ENCODE results near the gene CUX1.
A peak's percentile ranks its signal among the peaks of the same experiment; 100 is the strongest.
"Not testable (repeated sequence)": the region's sequence is repeated elsewhere in the genome, so short reads cannot be mapped to it uniquely, and the experiment has no call there.

CUX1 gene

DNA sequence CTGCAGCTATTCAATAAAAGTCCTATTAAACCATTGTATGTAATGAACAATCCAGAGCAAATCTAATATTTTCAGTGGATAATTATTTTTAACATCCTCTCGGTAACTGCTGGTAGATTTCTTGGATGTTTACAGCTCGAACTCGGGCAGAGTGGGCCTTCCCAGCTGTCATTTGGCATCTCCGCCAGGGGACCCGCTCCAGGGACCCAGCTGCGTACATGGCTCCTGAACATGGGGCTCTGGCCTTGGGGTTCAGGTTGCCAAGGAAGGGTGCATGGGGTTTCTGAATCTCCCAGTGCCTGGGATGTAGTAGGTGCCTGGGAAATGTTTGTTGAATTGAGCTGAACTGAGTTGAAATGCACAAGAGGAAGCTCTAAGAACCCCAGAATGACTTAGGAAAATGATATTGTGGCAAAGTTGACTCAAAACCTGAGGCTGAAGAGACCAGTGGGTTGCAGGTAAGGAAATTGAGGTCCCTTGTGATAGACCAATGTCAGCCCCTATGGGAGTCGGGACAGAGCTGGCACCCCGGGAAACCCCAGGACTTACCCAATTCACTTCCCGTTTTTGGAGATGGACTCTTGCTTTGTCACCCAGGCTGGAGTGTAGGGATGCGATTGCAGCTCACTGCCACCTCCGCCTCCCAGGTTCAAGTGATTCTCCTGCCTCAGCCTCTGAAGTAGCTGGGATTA, 228.4 kb downstream of the CUX1 start:
- DNase-seq (ENCODE audit: low spot score), result no peak

DNA sequence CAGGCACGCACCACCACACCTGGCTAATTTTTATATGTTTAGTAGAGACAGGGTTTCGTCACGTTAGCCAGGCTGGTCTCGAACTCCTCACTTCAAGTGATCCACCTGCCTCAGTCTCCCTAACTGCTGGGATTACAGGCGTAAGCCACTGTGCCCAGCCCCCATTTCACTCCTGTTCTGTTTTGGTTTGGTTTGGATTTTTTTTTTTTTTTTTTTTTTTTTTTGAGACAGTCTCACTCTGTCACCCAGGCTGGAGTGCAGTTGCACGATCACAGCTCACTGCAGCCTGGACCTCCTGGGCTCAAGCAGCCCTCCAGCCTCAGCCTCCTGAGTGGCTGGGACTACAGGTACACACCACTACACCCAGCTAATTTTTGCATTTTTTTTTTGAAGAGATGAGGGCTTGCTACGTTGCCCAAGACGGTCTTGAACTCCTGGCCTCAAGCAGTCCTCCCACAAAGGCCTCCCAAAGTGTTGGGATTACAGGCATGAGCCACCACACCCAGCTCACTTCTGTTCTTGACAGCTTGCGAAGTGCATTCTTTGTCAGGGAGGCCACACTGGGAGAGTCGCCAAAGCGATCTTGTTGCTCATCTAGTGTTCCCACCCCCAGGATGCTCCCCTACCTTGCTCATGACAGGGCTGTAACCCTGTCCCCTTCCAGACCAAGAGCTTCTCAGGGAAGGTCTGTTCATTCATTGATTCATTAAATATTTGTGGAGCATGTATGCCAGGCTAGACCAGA, 229.1 kb downstream of the CUX1 start:
- no peak for DNase-seq (ENCODE audit: low spot score)

DNA sequence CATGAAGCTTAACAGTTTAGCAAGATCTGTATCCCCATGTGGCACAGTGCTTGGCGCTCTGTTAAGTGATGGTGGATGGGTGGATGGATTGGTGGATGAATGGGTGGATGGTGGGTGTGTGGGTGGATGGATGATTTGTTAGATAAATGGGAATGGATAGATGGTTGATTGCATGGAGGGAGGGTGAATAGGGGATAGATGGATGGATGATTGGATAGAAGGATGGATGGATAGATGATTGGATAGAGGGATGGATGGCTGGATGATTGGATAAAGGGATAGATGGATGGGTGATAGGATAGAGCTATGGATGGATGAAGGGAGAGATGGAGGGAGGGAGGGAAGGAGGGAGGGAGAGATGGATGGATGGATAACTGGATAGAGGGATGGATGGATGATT, 229.7 kb downstream of the CUX1 start:
- no peak for DNase-seq (ENCODE audit: low spot score)

DNA sequence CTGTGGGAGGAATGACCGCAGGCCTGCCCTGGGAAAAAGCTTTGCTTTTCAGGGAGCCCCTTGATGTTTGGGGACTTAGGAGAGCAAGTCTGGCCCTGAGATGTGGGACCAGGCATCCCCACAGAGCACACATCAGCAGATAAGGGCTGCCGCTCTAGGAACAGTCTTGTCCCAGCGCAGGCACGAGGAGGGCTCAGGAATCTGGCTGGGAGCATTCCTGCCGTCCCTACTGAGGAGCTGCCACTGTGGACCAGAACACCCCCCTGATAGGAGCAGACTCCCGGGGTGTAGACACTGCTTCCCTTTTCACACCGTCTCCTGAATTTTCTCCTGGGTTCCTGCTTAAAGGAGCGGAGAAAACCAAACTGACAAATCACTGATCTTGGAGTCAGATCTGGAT, 232.3 kb downstream of the CUX1 start:
- DNase-seq (ENCODE audit: low spot score), result no peak

DNA sequence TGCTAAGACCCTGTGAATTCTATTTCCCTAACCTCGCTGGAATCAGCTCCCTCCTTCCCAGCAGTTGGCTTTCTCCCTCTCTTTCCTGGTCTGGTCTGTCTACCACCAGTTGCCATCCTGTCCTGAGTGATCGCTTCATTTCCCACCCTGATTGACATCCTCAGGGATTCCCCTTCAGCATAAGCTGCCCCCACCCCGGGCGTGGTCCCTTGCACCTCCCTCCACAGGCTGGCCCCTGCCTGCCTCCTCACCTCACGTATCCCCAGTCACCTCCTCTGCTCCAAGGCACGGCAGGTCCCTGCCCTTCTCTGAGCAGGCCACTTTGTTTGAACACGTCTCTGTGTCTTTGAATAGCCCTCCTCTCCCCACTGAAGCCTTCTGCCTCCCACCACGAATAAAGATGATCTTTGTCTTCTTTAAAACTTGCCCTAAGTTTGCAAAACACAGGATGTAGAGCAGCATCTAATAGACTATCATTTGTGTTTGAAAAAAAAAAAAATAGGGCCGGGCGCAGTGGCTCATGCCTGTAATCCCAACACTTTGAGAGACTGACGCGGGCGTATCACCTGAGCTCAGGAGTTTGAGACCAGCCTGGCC, 233.5 kb downstream of the CUX1 start:
- DNase-seq (ENCODE audit: low spot score), result no peak

DNA sequence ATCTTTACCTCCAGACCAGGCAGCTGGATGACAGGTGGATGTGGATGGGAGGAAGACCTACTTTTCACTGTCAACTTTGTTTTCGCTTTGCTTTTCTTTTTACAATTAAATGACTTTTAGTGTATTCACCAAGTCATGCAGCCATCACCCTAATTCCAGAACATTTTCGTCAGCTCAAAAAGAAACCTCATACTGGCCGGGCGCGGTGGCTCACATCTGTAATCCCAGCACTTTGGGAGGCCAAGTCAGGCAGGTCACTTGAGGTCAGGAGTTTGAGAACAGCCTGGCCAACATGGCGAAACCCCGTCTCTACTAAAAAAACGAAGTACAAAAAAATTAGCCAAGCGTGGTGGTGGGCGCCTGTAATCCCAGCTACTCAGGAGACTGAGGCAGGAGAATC, 234.3 kb downstream of the CUX1 start:
- not testable (repeated sequence) for DNase-seq (ENCODE audit: low spot score)

DNA sequence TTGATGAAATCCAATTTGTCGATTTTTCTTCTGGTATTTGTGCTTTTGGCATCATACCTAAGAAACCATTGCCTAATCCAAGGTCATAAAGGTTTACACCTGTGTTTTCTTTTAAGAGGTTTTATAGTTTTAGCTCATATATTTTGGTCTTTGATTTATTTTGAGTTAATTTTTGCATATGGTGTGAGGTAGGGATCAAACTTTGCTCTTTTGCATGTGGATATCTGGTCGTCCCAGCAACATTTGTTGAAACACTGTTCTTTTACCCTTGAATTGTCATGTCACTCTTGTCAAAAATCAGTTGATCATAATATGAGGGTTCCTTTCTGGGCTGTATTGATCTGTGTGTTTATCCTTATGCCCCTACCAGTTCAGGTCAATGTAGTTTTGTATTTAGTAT, 236.7 kb downstream of the CUX1 start:
- no peak for DNase-seq (ENCODE audit: low spot score)

DNA sequence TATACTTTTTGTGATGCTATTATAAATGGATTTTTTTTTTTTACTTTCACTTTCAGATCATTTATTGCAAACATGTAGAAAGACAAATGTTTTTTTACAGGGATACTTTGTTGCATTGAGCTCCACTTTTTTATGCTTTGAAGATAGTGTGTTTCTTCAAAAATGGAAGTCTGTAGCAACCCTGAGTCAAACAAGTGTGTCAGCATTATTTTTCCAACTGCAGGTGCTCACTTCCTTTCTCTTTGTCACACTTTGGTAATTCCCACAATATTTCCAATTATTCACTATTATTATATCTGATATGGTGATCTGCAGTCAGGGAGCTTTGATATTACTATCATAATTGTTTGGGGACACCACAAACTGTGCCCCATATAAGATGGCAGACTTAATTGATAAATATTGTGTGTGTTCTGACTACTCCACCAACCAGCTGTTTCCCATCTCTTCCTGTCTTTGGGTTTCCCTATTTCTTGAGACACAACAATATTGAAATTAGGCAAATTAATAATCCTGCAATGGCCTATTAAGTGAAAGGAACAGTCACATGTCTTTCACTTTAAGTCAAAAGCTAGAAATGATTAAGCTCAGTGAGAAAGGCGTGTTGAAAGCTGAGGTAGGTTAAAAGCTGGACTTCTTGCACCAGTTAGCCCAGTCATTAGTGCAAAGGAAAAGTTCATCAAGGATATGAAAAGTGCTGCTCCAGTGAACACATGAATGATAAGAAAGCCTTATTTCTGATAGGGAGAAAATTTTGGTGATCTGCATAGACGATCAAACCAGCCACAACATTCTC, 238.0 kb downstream of the CUX1 start:
- DNase-seq (ENCODE audit: low spot score), result no peak

DNA sequence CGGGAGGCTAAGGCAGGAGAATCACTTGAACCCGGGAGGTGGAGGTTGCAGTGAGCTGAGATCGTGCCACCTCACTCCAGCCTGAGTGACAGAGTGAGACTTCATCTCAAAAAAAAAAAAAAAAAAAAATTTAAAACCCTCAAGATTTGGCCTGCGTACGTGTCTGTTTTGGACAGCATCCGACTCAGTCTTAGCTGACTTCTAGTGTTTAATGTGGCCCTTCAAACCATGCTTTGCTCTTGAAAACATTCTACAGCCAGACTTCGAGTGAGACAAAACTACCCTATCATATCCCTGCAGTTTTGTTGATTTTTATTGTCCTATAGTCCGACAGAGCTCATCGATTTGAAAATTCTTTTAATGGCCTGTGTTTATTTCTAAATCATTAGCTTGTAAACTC, 242.1 kb downstream of the CUX1 start:
- no peak for DNase-seq (ENCODE audit: low spot score)

DNA sequence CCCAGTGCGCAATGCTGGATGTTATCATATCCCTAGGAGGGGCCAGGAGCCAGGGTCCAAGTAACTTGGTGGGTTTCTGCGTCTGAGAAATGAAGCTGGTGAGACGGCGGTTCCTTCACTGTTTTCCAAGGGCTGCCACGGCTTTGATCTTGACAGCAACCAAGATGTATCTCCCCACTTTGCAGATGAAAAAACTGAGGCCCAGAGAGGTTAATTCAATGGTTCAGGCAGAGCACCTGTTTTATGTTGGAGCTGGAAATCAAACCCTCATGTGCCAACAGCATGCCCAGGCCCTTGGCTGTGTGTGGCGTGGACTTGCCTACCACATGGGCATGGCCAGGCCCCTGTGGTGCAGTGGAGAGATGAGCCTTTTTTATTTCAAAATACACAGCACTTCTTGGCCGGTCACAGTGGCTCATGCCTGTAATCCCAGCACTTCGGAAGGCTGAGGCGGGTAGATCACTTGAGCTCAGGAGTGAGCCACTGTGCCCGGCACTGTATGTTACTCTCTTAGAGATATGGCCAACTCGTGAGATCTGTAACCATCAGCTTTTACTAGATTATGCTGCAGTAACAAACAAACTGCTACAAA, 244.0 kb downstream of the CUX1 start:
- no peak for DNase-seq (ENCODE audit: low spot score)

DNA sequence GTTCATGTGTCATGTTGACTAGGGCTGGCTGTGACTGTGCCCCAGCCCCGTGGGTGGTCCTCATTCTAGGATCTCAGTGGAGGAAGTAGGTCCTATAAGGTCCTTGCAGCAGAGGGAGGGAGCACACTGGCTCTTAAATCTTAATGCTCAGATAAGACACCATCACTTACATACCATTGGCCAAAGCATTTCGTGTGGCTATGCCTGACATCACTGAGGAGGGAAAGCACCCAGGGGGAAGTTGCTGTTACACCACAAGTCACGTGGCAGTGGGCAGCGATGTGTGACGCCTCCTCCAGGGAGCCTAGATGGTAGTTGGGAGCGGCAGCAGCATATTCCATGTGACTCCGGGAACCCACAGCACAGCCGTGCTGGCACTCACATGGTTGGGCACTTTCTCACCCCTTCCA, 244.6 kb downstream of the CUX1 start:
- DNase-seq (ENCODE audit: low spot score), result no peak

DNA sequence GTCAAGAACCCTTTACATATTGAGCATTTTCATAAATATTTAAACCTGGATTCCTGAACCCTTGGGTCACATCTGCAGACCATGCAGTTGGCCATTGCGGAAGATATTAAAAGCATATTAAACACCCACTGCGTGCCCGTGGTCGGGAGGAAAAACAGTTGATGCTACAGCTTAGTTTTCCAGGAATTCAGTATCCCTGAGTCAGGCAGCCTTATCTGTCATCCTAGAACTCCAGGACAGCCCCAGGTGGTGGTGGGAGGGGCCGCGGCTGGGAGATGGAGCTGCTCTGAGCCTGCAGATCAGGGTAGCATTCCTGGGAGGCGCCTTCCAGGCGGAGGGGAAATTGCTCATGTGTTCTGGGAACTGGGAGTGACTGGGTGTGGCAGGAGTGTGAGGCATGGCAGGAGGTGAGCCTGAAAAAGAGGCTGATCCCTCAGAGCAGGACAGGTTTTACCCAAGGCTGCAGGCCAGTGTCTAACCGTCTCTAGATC, 246.3 kb downstream of the CUX1 start:
- DNase-seq (ENCODE audit: low spot score), result no peak

DNA sequence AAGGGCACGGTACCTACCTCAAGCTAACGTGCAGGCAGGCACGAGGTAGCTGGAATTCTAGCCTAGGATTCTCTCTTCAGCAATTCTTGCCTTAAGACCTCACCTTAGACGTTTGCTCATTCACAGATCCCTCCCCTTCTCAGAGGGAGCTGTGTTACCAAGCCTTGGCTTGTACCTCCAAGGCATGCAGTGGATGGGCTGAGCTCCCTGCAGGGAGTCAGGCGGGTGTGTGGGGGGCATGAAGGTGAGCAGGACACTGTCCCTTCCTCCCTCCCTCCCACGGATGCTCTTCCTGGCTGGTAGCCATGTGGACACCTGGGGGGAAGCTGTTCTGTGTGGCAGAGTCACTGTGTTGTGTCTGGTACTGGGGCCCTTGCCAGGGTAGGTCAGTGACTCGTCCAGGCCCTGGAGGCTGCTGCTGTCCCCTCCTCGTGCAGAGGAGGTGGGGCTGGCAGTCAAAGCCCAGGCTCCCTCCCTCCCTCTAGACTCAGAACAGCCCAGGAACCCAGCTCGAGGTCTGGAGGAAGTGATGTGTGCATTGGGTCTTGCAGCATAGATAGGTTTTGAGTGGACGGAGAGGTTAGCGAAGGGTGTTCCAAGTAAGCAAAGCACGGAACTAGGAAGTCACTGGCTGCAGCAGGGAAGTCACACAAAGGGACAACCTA, 247.1 kb downstream of the CUX1 start:
- DNase-seq (ENCODE audit: low spot score), result peak; percentile 66

DNA sequence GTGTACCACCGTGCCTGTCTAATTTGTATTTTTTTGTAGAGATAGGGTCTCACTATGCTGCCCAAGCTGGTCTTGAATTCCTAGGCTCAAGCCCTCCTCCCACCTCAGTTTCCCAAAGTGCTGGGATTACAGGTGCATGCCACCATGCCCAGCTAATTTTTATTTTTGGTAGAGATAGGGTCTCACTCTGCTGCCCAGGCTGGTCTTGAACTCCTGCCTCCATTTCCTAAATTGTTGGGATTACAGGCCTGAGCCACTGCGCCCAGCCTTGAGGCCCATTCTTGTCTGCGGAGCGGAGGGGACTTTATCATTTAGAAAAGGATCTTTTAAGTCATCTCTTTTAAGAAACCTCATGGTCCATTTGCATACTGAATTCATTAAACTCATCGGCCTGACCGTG, 247.8 kb downstream of the CUX1 start:
- no peak for DNase-seq (ENCODE audit: low spot score)

DNA sequence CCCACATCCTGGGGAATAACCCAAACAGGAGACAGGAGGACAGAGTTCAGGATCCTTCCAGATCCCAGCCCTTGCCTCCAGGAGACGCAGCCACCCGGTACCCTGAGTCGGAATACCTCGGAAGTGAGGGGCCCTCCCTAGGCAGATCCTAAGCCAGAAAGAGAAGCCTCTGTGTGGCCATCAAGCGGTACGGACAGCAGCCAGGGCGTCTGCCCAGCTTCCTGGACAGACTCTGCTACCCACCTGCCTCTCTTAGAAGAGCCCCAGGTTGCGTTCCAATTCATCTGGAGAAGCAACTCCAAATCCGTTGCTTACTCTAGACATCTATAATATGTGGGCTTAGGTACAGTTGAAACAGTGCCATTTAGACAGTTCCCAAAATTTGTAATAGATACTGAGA, 249.1 kb downstream of the CUX1 start:
- peak; percentile 64 for DNase-seq (ENCODE audit: low spot score)

DNA sequence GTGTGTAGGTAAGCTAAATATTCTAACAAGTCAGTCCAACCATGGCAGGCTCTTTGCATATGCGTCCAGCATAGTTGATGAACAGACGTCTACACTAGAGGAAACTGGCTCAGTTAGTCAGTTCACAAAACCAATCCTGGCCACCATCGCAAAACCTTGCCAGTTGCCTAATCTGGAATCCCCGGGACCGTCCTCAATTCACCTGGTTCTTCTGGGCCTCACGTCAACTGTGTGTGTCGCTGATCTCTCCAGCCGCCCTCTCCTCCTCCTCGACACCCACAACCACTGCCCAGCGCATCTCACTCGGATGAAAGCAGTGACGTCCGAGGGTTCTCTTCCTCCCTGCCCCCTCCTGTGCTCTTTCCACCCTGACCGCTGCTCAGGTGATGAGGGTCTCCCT, 251.4 kb downstream of the CUX1 start:
- no peak for DNase-seq (ENCODE audit: low spot score)

DNA sequence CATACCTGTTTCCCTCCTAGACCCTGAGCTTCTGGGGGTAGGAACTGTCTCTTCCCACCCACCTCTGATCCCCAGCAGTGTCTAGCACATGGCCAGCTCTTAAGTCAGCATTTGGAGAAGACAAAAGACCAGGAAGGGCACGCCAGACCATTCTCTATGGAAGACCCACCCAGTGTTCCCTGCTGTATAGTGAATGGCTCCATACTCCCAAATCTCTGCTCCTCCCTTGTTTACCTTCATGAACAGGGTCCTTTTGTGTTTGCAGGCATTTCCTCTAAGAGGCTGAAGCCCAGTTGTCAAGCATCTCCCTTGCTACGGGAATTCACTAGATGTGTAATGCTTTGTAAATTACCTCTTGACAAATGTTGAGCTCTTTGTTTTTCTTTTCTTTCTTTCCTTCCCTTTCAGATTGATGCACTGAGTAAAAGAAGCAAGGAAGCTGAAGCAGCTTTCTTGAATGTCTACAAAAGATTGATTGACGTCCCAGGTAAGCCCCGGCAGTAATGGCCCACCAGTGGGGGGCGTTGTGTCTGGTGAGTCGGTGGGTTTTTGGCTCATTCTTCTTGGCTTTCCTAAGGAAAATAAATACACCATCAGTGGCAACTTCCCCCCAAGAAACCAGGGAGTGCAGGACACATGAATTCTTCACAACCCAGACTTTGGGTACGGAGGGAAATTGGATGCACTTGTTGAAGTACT, 252.7 kb downstream of the CUX1 start:
- no peak for DNase-seq (ENCODE audit: low spot score)

DNA sequence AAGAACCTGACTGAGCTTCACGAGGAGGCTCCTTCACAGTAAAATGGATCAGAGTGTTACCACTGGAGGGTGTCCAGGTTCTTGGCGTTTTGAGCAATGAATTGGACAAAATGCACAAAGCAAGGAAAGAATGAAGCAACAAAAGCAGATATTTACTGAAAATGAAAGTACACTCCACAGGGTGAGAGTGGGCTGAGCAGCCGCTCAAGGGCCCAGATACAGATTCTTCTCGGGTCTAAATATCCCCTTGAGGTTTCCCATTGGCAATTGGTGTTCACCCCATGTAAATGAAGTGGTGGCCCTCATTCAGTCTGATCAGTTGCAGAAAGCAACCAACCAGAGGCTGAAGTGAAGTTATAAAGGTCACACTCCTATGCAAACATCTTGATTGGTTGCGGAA, 254.6 kb downstream of the CUX1 start:
- DNase-seq (ENCODE audit: low spot score), result no peak

DNA sequence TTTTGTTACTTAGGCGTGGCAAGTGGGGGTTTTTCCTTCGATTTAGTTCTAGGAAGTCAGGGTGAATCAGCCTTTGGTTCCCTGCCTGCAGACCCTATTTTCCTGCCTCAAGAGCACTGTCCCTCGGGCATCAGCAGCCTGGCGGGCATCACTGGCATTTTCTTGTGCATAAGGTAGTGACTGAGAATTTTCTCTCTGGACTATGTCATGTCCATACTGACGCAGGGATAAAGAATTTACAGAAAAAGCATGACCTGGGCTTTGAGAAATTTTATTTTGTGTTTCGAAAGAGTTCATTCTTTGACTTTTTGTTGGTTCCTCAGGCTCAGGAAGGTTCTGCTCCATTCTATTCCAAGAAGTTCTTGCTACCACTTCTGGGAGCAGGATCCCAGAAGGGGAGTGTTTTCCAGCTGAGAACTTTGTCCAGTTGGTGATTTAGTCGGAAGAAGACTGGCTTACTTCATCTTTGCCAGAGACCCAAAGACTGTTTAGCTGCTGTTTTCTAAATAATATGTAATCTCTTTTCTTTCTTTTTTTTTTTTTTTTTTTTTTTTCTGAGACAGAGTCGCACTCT, 255.3 kb downstream of the CUX1 start:
- DNase-seq (ENCODE audit: low spot score), result no peak

All from cerebellar cortex (tissue), 1 donor.